Mammary epithelial cell (primary cell): ENCODE data around the gene ATP5ME.

Source experiments
- CTCF ChIP-seq, 2 donors: IDR thresholded peaks in 1 of 2; conservative IDR thresholded peaks in 1 of 2; 2 replicates each; pipeline ENCODE4 v1.5.1; 2011 to 2012; ENCODE audit warnings: inconsistent platforms in 2 of 2, low read length in 2 of 2, mild to moderate bottlenecking in 2 of 2, control low read depth in 1 of 2, low read depth in 1 of 2; ENCODE audit not compliant: insufficient read depth in 1 of 2; ENCODE audit errors: extremely low read depth in 1 of 2
- EZH2 ChIP-seq: IDR thresholded peaks from 2 replicates; pipeline ENCODE4 v1.6.1; 2012; ENCODE audit warnings: low read length, inconsistent platforms, borderline replicate concordance

DNA sequence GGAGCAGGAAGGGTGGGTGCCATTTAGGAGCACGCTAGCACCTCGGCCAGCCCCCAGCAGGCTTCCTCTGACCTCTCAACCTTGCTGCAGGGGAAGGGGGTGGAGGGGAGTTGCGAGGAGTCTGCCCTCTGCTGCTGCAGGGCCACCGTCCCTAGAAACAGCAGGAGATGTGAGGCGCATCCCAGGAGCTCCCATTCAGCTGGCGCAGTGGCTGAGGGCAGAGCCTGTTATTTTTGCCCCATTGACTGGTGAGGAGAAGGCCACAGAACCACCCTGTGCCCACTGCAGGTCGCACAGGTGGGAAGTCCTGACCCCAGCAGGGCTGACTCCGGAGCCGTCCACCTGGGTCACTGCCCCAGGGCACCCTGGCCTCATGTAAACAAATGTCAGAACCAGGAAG, 40.7 kb downstream of the ATP5ME start:
- TF ChIP-seq EZH2 = no peak
- no peak for TF ChIP-seq CTCF (conservative IDR thresholded peaks at IDR 0.05 in 1 of 2, IDR thresholded peaks at IDR 0.05 in 1 of 2; ENCODE audit: extremely low read depth in 1 of 2, insufficient read depth in 1 of 2, low read depth in 1 of 2, low read length in 2 of 2)
